ENCODE measurements around the gene RNGTT.

GRCh38 chr6:88599571-88599970 lies 363.8 kb downstream of the RNGTT start:
- no peak for TF ChIP-seq CTCF (conservative IDR thresholded peaks at IDR 0.05; ENCODE audit: low read depth, low read length)
- no peak for TF ChIP-seq EZH2phosphoT487 (IDR thresholded peaks at IDR 0.05; ENCODE audit: borderline replicate concordance, low read length)
- no peak for TF ChIP-seq EZH2 (IDR thresholded peaks at IDR 0.05; ENCODE audit: low read length, unreplicated experiment)

Measured in PC-3 (cell line).